Bronchial epithelial cell (primary cell): ENCODE measurements around the gene NSFL1C. TPM values are rescaled to one million over a fixed set of nuclear protein-coding genes. Genes with fewer than 3 reads are reported as not detected.
A peak's percentile ranks its signal among the peaks of the same experiment; 100 is the strongest.

Source experiments
- DNase-seq: peaks from one replicate; pipeline ENCODE4 v3.0.0-alpha.2; 2010; ENCODE audit warnings: low read depth
- FAIRE-seq: peaks from 2 replicates; lab custom pipeline; 2011; peaks lifted over from hg19 to GRCh38; lab: Jason Lieb, UNC
- H3K27me3 ChIP-seq: 2 replicates; pipeline ENCODE4 v1.5.1; 2011; ENCODE audit warnings: low read length; ENCODE audit not compliant: control insufficient read depth, insufficient read depth
- H3K36me3 ChIP-seq: 2 replicates; pipeline ENCODE4 v1.5.1; 2011; ENCODE audit warnings: low read length; ENCODE audit not compliant: control insufficient read depth, insufficient read depth
- H3K4me3 ChIP-seq: 2 replicates; pipeline ENCODE4 v1.5.1; 2011; ENCODE audit warnings: mild to moderate bottlenecking, low read depth, low read length, control low read depth
- total RNA-seq: library from RNA; depleted of rRNA; stranded (reverse); fragments of >200 nt; gene quantifications from 2 replicates; pipeline ENCODE4 v1.2.1, GENCODE V29; 2014
- TF ChIP-seq, protein P1 (sequence below): IDR thresholded peaks from 2 replicates; pipeline ENCODE4 v1.5.1; 2011; ENCODE audit warnings: mild to moderate bottlenecking, moderate library complexity, low read length, control low read depth, inconsistent platforms; ENCODE audit not compliant: insufficient read depth, severe bottlenecking

The NSFL1C gene
- total RNA-seq, 1 donor from 2014 or later = 19.7 TPM

DNA sequence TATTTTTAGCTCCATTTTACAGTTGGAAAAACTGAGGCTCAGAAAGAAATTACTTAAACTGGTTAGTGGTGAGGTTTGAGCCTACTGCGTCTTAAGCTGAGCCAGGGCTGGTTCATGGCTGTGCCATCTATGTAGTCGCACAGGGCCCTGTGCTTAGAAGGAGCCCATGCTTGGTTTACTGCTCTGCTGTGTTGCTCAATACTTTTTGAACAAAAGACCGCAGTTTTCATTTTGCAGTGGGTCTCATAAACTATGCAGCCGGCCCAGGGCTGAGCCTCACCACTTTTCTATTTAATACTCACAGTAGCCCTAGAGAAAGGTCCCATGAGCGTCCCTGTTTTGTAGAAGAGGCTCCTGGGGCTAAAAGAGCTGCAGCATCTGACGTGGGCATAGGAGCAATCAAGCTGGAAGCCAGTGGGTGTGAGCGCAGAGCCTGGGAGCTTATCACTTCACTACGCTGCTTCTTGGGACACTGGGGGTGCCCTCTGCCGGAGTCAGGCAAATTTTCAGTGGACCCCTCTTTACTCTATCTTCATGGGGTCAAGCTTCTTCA, 24.1 kb upstream of the NSFL1C start:
- H3K27me3 ChIP-seq = no peaks in the 10 kb centered on the region
- FAIRE-seq (no peak), DNase-seq (no peak)
- H3K4me3 ChIP-seq = no peak overlapping the region
- TF ChIP-seq, protein P1, sequence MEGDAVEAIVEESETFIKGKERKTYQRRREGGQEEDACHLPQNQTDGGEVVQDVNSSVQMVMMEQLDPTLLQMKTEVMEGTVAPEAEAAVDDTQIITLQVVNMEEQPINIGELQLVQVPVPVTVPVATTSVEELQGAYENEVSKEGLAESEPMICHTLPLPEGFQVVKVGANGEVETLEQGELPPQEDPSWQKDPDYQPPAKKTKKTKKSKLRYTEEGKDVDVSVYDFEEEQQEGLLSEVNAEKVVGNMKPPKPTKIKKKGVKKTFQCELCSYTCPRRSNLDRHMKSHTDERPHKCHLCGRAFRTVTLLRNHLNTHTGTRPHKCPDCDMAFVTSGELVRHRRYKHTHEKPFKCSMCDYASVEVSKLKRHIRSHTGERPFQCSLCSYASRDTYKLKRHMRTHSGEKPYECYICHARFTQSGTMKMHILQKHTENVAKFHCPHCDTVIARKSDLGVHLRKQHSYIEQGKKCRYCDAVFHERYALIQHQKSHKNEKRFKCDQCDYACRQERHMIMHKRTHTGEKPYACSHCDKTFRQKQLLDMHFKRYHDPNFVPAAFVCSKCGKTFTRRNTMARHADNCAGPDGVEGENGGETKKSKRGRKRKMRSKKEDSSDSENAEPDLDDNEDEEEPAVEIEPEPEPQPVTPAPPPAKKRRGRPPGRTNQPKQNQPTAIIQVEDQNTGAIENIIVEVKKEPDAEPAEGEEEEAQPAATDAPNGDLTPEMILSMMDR = no peak
- no peaks in the 10 kb centered on the region for H3K36me3 ChIP-seq

DNA sequence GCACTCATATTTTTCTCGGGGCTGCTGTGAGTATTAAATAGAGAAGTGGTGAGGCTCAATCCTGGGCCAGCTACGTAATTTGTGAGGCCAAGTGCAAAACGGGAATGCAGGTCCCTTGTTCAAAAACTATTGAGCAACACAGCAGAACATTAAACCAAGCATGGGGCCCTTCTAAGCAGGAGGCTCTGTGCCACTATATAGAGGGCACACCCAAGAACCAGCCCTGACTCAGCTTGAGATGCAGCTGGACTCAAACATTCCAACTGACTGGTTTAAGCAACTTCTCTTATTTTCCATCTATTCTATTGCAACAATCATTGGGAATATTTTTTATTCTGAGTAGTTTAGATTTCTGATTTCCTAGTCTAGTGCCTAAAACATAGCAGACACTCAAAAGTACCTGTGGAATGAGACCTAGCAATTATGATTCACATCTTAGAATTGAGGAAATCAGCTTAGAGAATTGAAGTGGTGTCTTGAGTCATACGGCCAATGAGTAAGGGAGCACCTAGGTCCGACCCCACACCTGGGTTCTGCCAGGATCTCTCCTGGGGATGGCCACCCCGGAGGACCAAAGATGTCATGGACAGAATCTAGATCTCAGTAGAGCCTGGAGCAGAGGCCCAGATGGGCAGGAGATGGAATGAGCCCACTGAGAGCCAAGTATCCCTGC, 23.3 kb upstream of the NSFL1C start:
- TF ChIP-seq, protein P1 = no peak
- H3K4me3 ChIP-seq = no peak overlapping the region
- H3K27me3 ChIP-seq = no peaks in the 10 kb centered on the region
- no peaks in the 10 kb centered on the region for H3K36me3 ChIP-seq
- DNase-seq = peak; percentile 97
- peak; percentile 81 for FAIRE-seq

DNA sequence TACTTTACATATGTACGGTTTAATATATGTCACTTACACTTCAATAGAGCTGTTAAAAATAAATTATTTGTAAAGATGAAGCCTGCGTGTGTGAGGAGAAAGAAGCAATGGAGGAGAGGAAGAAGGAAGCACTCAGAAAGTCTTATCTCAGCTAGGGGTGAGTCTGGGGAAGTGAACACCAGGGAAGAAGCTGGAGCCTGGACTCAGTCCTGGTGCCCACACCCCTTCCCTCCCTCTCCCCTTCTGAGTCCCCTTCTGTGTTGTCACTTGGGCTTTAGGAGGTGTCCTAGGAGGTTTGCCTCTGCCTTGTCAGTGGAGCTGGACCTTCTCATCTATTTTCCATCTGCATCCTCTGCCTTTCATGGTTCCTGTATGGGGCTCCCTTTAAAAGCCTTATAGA, 22.7 kb upstream of the NSFL1C start:
- no peak for FAIRE-seq
- H3K27me3 ChIP-seq = no peaks in the 10 kb centered on the region
- DNase-seq = no peak
- no peaks in the 10 kb centered on the region for H3K36me3 ChIP-seq
- TF ChIP-seq, protein P1 = no peak
- H3K4me3 ChIP-seq = no peak overlapping the region

DNA sequence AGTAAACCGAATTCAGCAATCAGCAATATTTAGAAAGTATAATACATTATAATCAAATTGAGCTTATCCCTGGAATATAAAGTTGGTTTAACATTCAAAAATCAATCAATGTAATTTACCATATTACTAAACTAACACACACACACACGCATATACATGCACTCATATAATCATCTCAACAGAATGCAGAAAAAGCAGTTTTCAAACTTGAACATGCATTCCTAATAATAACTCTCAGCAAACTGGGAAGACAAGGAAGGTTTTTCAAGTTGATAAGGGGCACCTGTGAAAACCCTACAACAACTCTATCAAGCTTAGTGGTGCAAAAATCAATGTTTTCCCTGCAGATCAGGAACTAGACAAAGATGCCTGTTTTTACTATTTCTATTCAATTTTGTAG, 19.9 kb upstream of the NSFL1C start:
- DNase-seq (peak; percentile 59), FAIRE-seq (no peak)
- TF ChIP-seq, protein P1 = no peak

DNA sequence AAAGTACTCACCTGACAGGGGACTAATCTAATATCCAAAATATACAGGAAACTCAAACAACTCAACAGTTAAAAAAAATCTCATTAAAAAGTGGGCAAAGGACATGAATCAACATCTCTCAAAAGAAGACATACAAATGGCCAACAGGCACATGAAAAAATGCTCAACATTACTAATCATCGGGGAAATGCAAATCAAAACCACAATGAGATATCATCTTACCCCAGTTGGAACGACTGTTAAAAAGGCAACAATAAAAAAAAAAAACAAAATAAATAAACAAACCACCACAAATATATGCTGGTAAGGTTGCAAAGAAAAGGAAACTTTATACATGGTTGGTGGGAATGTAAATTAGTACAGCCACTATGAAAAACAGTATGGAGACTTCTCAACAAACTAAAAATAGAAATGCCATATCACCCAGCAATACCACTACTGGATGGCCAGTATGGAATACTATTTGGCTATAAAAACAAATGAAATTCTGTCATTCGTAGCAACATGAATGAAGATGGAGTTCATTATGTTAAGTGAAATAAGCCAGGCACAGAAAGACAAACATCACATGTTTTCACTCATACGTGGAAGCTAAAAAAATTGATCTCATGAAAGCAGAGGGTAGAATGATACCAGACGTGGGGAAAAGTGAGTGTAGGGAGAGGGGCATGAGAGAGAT, 17.9 kb upstream of the NSFL1C start:
- H3K27me3 ChIP-seq = no peaks in the 10 kb centered on the region
- TF ChIP-seq, protein P1 = no peak
- no peaks in the 10 kb centered on the region for H3K36me3 ChIP-seq
- peak; percentile 85 for DNase-seq
- H3K4me3 ChIP-seq = no peak overlapping the region
- FAIRE-seq = no peak

More for the DNA sequence above, 19.9 kb upstream of the NSFL1C start:
- Histone ChIP-seq H3K27me3 (no peaks in the 10 kb centered on the region), H3K4me3 (no peak overlapping the region), H3K36me3 (no peaks in the 10 kb centered on the region)
